Muscle layer of colon (tissue), 2 donors: Measurements from ENCODE around the gene CAP1.
A peak's percentile ranks its signal among the peaks of the same experiment; 100 is the strongest.
"Not testable (repeated sequence)": the region's sequence is repeated elsewhere in the genome, so short reads cannot be mapped to it uniquely, and the experiment has no call there.

Experiments used
- H3K27ac ChIP-seq: one replicate; pipeline ENCODE4 v1.7.0; 2013; ENCODE audit warnings: low read depth, mild to moderate bottlenecking, low read length, moderate library complexity
- H3K27me3 ChIP-seq, 2 donors: one replicate each; pipeline ENCODE4 v1.7.0; 2013; ENCODE audit warnings: low read length in 2 of 2, mild to moderate bottlenecking in 2 of 2; ENCODE audit not compliant: insufficient read depth in 2 of 2, control insufficient read depth in 1 of 2
- H3K36me3 ChIP-seq: one replicate; pipeline ENCODE4 v1.7.0; 2013; ENCODE audit warnings: mild to moderate bottlenecking, low read length; ENCODE audit not compliant: insufficient read depth
- H3K4me1 ChIP-seq: one replicate; pipeline ENCODE4 v1.7.0; 2013; ENCODE audit warnings: mild to moderate bottlenecking, low read length; ENCODE audit not compliant: insufficient read depth
- H3K4me3 ChIP-seq, 2 donors: one replicate each; pipeline ENCODE4 v1.7.0; 2013; ENCODE audit warnings: low read length in 2 of 2, low read depth in 1 of 2, mild to moderate bottlenecking in 1 of 2, moderate library complexity in 1 of 2
- H3K9ac ChIP-seq: one replicate; pipeline ENCODE4 v1.7.0; 2013; ENCODE audit warnings: low read length
- H3K9me3 ChIP-seq: one replicate; pipeline ENCODE4 v1.7.0; 2013; ENCODE audit warnings: mild to moderate bottlenecking, low read length
- donor health status: abdominal sarcoma.
- donor health status: Adenocarcinoma of cecum.

The CAP1 gene

DNA sequence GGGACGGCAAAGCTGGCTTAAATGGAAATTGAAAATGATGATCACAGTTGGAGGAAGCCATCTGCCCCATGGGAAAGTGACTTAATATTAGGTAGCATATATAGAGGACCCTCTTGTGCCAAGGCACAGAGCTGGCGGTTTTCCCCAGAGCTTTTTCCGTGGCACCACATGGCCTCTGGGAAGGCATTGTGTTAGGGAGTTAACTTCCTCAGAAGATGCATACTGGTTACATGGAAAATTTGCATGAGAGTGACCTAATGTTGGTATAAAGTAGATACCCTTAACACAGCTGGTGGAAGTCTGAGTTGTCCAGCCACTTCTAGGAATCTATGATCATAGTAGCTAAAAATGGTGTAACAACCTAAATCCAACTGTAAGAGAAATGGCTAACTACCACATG, 27.3 kb downstream of the CAP1 start:
- H3K9ac ChIP-seq, result no peak overlapping the region
- peaks cover 82% of the 10 kb centered on the region for H3K36me3 ChIP-seq
- no peaks in the 10 kb centered on the region for H3K27me3 ChIP-seq
- H3K27ac ChIP-seq, result no peak overlapping the region
- H3K4me1 ChIP-seq, result no peaks in the 10 kb centered on the region
- H3K4me3 ChIP-seq, result no peak overlapping the region
- no peaks in the 10 kb centered on the region for H3K9me3 ChIP-seq

DNA sequence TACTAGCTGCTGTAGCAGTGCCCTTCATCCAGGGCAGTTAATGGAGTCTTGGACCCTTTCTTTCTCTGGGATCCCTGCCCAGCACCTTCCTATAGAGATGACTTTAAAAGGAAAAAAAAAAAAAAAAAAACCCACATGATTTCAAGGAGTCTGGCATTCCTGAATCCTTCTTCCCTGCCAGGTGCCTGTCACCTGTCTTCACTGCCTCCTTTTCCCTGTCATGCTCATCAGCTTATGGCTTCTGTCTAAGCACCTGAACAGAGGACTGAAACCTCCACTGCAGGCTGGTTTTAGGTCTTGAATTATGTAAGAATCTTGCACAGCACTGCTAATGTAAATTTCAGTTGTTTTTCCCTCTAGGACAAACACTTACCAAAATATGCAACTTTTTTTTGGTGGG, 31.6 kb downstream of the CAP1 start:
- Histone ChIP-seq H3K4me3 (no peak overlapping the region), H3K9ac (no peak overlapping the region), H3K9me3 (no peaks in the 10 kb centered on the region), H3K36me3 (peaks cover 63% of the 10 kb centered on the region), H3K27me3 (no peaks in the 10 kb centered on the region), H3K27ac (no peak overlapping the region), H3K4me1 (peaks cover 7% of the 10 kb centered on the region)

GRCh38 chr1:40073062-40073461, 32.5 kb downstream of the CAP1 start:
- peaks cover 7% of the 10 kb centered on the region for H3K4me1 ChIP-seq
- H3K9me3 ChIP-seq, result no peaks in the 10 kb centered on the region
- no peak overlapping the region for H3K27ac ChIP-seq
- H3K27me3 ChIP-seq, result no peaks in the 10 kb centered on the region
- H3K36me3 ChIP-seq, result peaks cover 58% of the 10 kb centered on the region
- H3K4me3 ChIP-seq, result no peak overlapping the region
- H3K9ac ChIP-seq, result no peak overlapping the region

- H3K4me3 ChIP-seq, result no peak overlapping the region
- peaks cover 7% of the 10 kb centered on the region for H3K4me1 ChIP-seq
- H3K27me3 ChIP-seq, result no peaks in the 10 kb centered on the region
- peaks cover 65% of the 10 kb centered on the region for H3K36me3 ChIP-seq
- H3K9me3 ChIP-seq, result no peaks in the 10 kb centered on the region
- H3K9ac ChIP-seq, result no peak overlapping the region
- no peak overlapping the region for H3K27ac ChIP-seq
These were observed 34.7 kb downstream of the CAP1 start for GRCh38 chr1:40075266-40075665.

DNA sequence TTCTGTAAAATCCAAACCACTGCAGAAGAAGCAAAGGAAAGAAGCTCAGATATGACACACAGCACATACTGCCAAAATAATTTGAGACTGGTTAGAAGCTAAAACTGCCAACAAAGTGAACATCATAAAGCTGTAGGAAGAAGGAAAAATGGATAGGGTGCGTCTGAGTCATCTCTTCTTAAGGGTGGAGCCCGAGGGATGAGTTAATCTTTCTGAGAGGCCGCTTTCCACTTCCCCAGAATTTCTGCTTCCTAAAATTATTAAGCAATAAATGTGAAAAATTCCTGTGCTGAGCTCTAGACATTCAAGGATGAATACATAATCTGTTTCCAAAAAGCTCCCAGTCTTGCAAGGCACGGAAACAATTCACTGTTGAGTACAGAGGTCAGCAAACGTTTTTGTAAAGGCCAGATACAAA, 36.4 kb downstream of the CAP1 start:
- H3K9ac ChIP-seq, result no peak overlapping the region
- H3K36me3 ChIP-seq, result peaks cover 50% of the 10 kb centered on the region
- peaks cover 7% of the 10 kb centered on the region for H3K4me1 ChIP-seq
- H3K4me3 ChIP-seq, result no peak overlapping the region
- H3K27ac ChIP-seq, result peak overlapping the region; percentile 48
- no peaks in the 10 kb centered on the region for H3K27me3 ChIP-seq
- H3K9me3 ChIP-seq, result no peaks in the 10 kb centered on the region

- Histone ChIP-seq H3K27ac (no peak overlapping the region), H3K4me3 (no peak overlapping the region), H3K9ac (no peak overlapping the region), H3K9me3 (no peaks in the 10 kb centered on the region), H3K27me3 (no peaks in the 10 kb centered on the region), H3K36me3 (peaks cover 49% of the 10 kb centered on the region), H3K4me1 (peaks cover 7% of the 10 kb centered on the region)
These were observed 38.2 kb downstream of the CAP1 start for GRCh38 chr1:40078512-40079333.

GRCh38 chr1:40079774-40080400, 39.4 kb downstream of the CAP1 start:
- no peak overlapping the region for H3K9ac ChIP-seq
- H3K9me3 ChIP-seq, result no peaks in the 10 kb centered on the region
- no peak overlapping the region for H3K27ac ChIP-seq
- H3K4me1 ChIP-seq, result peaks cover 7% of the 10 kb centered on the region
- H3K4me3 ChIP-seq, result no peak overlapping the region
- H3K36me3 ChIP-seq, result peaks cover 48% of the 10 kb centered on the region
- H3K27me3 ChIP-seq, result no peaks in the 10 kb centered on the region

DNA sequence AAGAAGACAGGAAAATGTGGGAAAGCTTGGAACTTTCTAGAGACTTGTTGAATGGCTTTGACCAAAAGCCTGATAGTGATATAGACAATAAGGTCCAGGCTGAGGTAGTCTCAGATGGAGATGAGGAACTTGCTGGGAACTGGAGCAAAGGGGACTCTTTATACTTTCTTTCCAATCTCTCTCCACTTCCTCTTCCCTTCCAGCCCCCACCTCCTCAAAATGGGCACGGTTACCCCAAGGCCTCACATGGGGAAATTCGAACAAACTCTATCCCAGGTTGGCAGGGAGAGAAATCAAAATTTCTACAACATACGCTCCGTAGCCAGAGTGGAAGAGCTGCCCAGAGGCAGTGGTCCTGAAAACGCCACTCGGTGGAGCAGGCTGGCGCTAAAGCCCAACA, 41.3 kb downstream of the CAP1 start:
- peaks cover 57% of the 10 kb centered on the region for H3K36me3 ChIP-seq

GRCh38 chr1:40084750-40085149, 44.2 kb downstream of the CAP1 start:
- H3K36me3 ChIP-seq, result peaks cover 56% of the 10 kb centered on the region
- not testable (repeated sequence) for H3K4me3 ChIP-seq, H3K27me3 ChIP-seq, H3K4me1 ChIP-seq, H3K9me3 ChIP-seq, H3K27ac ChIP-seq, H3K9ac ChIP-seq

More for the DNA sequence above, 41.3 kb downstream of the CAP1 start:
- H3K4me3 ChIP-seq, result no peak overlapping the region
- no peak overlapping the region for H3K27ac ChIP-seq
- H3K4me1 ChIP-seq, result no peaks in the 10 kb centered on the region
- H3K9me3 ChIP-seq, result no peaks in the 10 kb centered on the region
- H3K9ac ChIP-seq, result no peak overlapping the region
- no peaks in the 10 kb centered on the region for H3K27me3 ChIP-seq

- Histone ChIP-seq H3K4me1 (no peaks in the 10 kb centered on the region), H3K27me3 (no peaks in the 10 kb centered on the region), H3K4me3 (no peak overlapping the region), H3K36me3 (peaks cover 43% of the 10 kb centered on the region), H3K27ac (no peak overlapping the region), H3K9ac (no peak overlapping the region), H3K9me3 (no peaks in the 10 kb centered on the region)
These were observed 50.3 kb downstream of the CAP1 start for GRCh38 chr1:40090652-40091355.

DNA sequence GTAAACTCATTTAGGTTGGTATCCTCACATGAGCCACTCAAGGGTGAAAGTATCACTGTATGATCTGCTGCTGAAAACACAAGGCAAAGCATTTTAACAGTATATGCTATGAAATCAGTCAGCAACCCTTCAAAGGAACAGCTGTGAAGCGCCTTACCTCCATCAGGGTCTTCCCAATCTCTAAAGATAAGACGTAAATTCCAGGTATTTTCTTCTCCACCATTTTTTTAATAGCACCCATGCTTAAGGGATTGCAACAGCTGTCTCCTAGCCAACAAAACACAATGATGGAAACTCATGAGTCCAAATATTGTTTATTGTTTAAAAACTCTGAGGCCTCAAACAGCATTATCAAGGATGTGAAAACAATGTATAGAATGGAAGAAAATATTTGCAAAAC, 51.7 kb downstream of the CAP1 start:
- Histone ChIP-seq H3K27me3 (no peaks in the 10 kb centered on the region), H3K4me1 (peaks cover 9% of the 10 kb centered on the region), H3K27ac (no peak overlapping the region), H3K9me3 (no peaks in the 10 kb centered on the region), H3K36me3 (peaks cover 33% of the 10 kb centered on the region), H3K9ac (no peak overlapping the region), H3K4me3 (no peak overlapping the region)
